Measurements from ENCODE around the gene MTMR6. TPM values are rescaled to one million over a fixed set of nuclear protein-coding genes. Genes with fewer than 3 reads are reported as not detected.

MTMR6 gene
- total RNA-seq, 4 donors from 2014 or later, result 16.5 to 19.0 (median 18.2) TPM

DNA sequence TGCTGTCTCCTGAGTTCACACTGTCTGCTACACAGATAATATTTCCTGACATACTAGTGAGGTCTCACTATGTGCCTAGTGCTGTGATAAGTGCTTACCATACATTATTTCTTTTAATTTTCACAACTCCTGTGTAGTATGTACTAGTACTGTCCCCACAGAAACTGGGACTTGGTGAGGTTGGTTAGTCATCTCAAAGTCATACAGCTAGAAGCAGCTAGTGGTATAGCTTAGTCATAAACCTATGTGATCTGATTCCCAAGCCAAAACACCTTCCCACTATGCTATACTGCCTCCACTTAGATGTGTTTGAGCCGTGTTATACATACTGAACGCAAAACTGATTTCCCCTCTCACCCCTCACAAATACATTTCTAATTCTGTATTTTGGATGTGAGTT is 10.5 kb downstream of the MTMR6 start:
- 95 to 96% methylated on average over 2 of the region's 2 CpGs for WGBS, 2 donors
- Histone ChIP-seq H3K4me3 (no peak overlapping the region), H3K9me3 (no peaks in the 10 kb centered on the region), H3K36me3 (peaks cover 0 to 23% (median 4%) of the 10 kb centered on the region in 3 donors), H3K27me3 (no peaks in the 10 kb centered on the region), H3K4me1 (peaks cover 0 to 8% (median 2%) of the 10 kb centered on the region in 4 donors), H3K27ac (no peak overlapping the region)
- no peak for TF ChIP-seq EP300 (IDR thresholded peaks at IDR 0.05)
- TF ChIP-seq CTCF (IDR thresholded peaks at IDR 0.05), result no peak
- no peak for TF ChIP-seq POLR2A (IDR thresholded peaks at IDR 0.05)
- no peak for DNase-seq (ENCODE audit: low spot score in 2 of 2)

DNA sequence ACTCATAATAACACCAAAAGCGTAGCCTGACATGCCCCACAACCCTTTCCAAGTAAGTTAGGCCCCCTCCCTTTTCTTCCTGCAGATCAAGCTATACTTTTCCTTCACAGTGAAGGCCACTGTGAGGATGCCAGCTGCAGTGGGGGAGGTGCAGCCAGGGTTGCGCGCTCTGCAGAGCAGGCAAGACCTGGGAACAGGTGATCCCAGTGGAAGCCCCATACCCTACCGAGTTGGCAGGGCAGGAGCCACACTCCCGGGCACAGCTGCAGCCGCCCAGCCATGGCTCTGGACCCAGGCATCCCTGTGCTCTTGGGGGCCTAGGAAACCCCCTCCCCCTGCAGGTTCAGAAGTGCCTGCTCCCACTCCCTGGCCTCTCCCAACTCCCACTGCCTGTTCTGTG is 18.7 kb downstream of the MTMR6 start:
- Histone ChIP-seq H3K4me3 (no peak overlapping the region), H3K27me3 (no peaks in the 10 kb centered on the region), H3K9me3 (no peaks in the 10 kb centered on the region), H3K4me1 (no peaks in the 10 kb centered on the region), H3K27ac (no peak overlapping the region), H3K36me3 (peaks cover 0 to 74% (median 4%) of the 10 kb centered on the region in 3 donors)
- no peak for TF ChIP-seq CTCF (IDR thresholded peaks at IDR 0.05)
- no peak for TF ChIP-seq POLR2A (IDR thresholded peaks at IDR 0.05)
- TF ChIP-seq EP300 (IDR thresholded peaks at IDR 0.05), result no peak
- WGBS, 2 donors, result 93 to 94% methylated on average over 4 to 5 of the region's 6 CpGs
- DNase-seq (ENCODE audit: low spot score in 2 of 2), result no peak

- Histone ChIP-seq H3K27me3 (no peaks in the 10 kb centered on the region), H3K4me1 (no peaks in the 10 kb centered on the region), H3K36me3 (peaks cover 0 to 74% (median 4%) of the 10 kb centered on the region in 3 donors), H3K9me3 (no peaks in the 10 kb centered on the region), H3K27ac (no peak overlapping the region), H3K4me3 (no peak overlapping the region)
- no peak for DNase-seq (ENCODE audit: low spot score in 2 of 2)
- WGBS, 2 donors, result 86 to 88% methylated on average over 1 of the region's 1 CpG
- no peak for TF ChIP-seq CTCF (IDR thresholded peaks at IDR 0.05)
Measured at GRCh38 chr13:25267715-25268114, 19.6 kb downstream of the MTMR6 start.

- Histone ChIP-seq H3K27me3 (no peaks in the 10 kb centered on the region), H3K36me3 (peaks cover 0 to 74% (median 0%) of the 10 kb centered on the region in 3 donors), H3K4me1 (no peaks in the 10 kb centered on the region), H3K4me3 (no peak overlapping the region), H3K9me3 (no peaks in the 10 kb centered on the region), H3K27ac (no peak overlapping the region)
- TF ChIP-seq EP300 (IDR thresholded peaks at IDR 0.05) (no peak), CTCF (IDR thresholded peaks at IDR 0.05) (no peak), POLR2A (IDR thresholded peaks at IDR 0.05) (no peak)
- no peak for DNase-seq (ENCODE audit: low spot score in 2 of 2)
- WGBS, 2 donors, result 75 to 86% methylated on average over 5 of the region's 5 CpGs
Measured at GRCh38 chr13:25266706-25267105, 20.6 kb downstream of the MTMR6 start.

GRCh38 chr13:25262261-25262660 is 25.0 kb downstream of the MTMR6 start:
- DNase-seq (ENCODE audit: low spot score in 2 of 2), result no peak
- Histone ChIP-seq H3K4me1 (no peaks in the 10 kb centered on the region), H3K27me3 (no peaks in the 10 kb centered on the region), H3K4me3 (no peak overlapping the region), H3K27ac (no peak overlapping the region), H3K36me3 (peaks cover 0 to 85% (median 0%) of the 10 kb centered on the region in 3 donors), H3K9me3 (no peaks in the 10 kb centered on the region)
- TF ChIP-seq POLR2A (IDR thresholded peaks at IDR 0.05) (no peak), CTCF (IDR thresholded peaks at IDR 0.05) (no peak), EP300 (IDR thresholded peaks at IDR 0.05) (no peak)
- 64 to 68% methylated on average over 4 of the region's 4 CpGs for WGBS, 2 donors

All from tibial nerve (tissue), 4 donors.